Pancreas (tissue), 10 donors: ENCODE data around the gene EMC8. TPM values are rescaled to one million over a fixed set of nuclear protein-coding genes. Genes with fewer than 3 reads are reported as not detected.

Experiments used
- ATAC-seq, 4 donors: fragments of 200-7000 bp; cut with Tn5 transposase; one replicate each; pipeline versions ENCODE4 v1.8.0 to v1.9.1; 2020; ENCODE audit warnings: mild to moderate bottlenecking in 4 of 4, moderate library complexity in 4 of 4
- DNase-seq, 6 donors: peaks; one replicate each; pipeline ENCODE4 v3.0.0-alpha.2; 2020
- FAIRE-seq: peaks from 2 replicates; lab custom pipeline; 2012; peaks lifted over from hg19 to GRCh38; lab: Jason Lieb, UNC
- H3K27ac ChIP-seq, 4 donors: fragments of 200-600 bp; sonication (generic); 1 replicate in 3 of 4; 2 replicates in 1 of 4; pipeline versions ENCODE4 v1.5.0 to v1.8.0; 2020
- H3K27me3 ChIP-seq, 4 donors: fragments of 200-600 bp; one replicate each; pipeline ENCODE4 v1.8.0; 2021
- H3K36me3 ChIP-seq, 3 donors: fragments of 200-600 bp; sonication (generic) in 1 of 3; one replicate each; pipeline versions ENCODE4 v1.5.0 to v1.8.0; 2020 to 2021
- H3K4me1 ChIP-seq, 3 donors: fragments of 200-600 bp; one replicate each; pipeline ENCODE4 v1.8.0; 2021
- H3K4me3 ChIP-seq, 4 donors: fragments of 200-600 bp; sonication (generic) in 2 of 4; one replicate each; pipeline versions ENCODE4 v1.5.0 to v1.8.0; 2020 to 2021
- H3K9me3 ChIP-seq, 4 donors: fragments of 200-600 bp; one replicate each; pipeline ENCODE4 v1.8.0; 2021
- WGBS, 2 donors: extraction: QIAGEN DNeasy Blood & Tissue Kit; methylation state at CpG; one replicate each; pipeline ENCODE4 v1.1.7; 2013; 5-methylcytosine and 5-hydroxymethylcytosine counted together
- intact Hi-C, 3 donors: fragments of 100-400 bp; cut with DNase I; formaldehyde crosslinking; loops; one replicate each; pipeline versions ENCODE4 v1.11.1 to v1.14.2; 2022
- polyA plus RNA-seq, 2 donors: library from polyadenylated mRNA; stranded (reverse); fragments of 200-250 nt; gene quantifications; one replicate each; pipeline ENCODE4 v1.2.3, GENCODE V29; 2013
- total RNA-seq, 6 donors: library from RNA; stranded (reverse); fragmentation: NEBNext Ultra II Directional in 4 of 6; extraction: Animal tissue kit (Norgen Biotek cat#: 25700) in 4 of 6; gene quantifications; one replicate each; pipeline versions ENCODE4 v1.2.1 to v1.2.4, GENCODE V29; 2021 to 2023
- TF ChIP-seq, protein P1 (sequence below), 4 donors: fragments of 200-600 bp; sonication (generic) in 3 of 4; IDR thresholded peaks; one replicate each; pipeline versions ENCODE4 v1.5.0 to v1.8.0; 2021; ENCODE audit warnings: antibody characterized with exemption in 4 of 4
- donor health status: healthy with polysubstance abuse.
- donor health status: DM: no; HTN: no; CAD: no; lungs with moderate emphysema.
- donor health status: DM: no; HTN: no; CAD: no.
- donor health status: control.
- donor health status: control.
- donor health status: Bipolar disorder and iron deficiency.
- donor health status: DM: yes; HTN: yes; CAD: no.
- donor health status: DM: no; HTN: no; CAD: no.
- donor health status: DM: no; HTN: no; CAD: no.
- donor health status: DM: yes; HTN: yes; CAD: no.

The EMC8 gene
- total and polyA plus RNA-seq, 8 donors, result 6.8 to 14.2 (median 9.8) TPM

DNA sequence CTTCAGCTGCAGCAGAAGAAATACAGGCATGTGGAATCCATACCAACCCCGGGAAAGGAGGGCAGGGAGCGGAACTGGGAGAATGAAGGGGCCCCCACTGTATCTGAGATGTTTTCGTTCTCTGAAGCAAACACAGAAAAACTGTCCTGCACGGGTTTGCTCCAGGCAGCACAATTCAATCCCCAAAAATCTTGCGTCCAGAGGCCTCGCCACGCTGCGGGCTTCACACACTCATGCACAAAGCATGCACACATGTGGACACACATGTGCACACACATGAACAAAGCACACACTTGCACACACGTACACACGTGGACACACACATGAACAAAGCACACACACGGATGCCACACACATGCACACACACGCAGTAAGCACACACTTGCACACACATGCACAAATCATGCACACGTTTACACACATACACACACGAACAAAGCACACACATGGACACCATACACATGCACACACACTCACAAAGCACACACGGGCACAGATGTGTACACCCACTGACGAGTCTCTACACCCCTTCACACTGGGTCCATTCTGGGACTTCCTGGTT lies 27.4 kb upstream of the EMC8 start:
- intact Hi-C loops, result loop anchor here in 2 of 3 donors (10.0 kb wide), 1 partner anchor 158 kb away; no protein-coding TSS in a partner anchor
- WGBS, 2 donors, result 62 to 75% methylated on average over 16 of the region's 16 CpGs
- H3K27ac ChIP-seq, result no peak overlapping the region

DNA sequence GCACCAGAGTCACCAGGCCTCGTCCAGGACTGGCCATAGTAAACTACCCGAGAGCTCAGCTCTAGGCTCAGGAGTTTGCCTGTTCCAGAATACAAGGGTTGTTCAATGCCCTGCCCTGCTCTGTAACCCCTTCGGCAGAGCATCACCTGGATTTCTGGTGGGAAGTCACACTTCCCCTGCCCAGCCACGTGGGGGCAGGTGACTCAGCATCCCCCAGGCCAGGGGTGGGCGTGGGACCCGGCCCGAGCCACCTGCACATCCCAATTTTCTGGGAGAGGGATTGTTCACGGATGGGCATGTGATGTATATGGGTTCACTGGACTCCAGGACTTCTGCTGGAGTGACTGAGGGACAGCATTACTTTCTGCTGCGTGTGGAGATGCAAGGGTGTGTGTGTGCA lies 26.0 kb upstream of the EMC8 start:
- 35 to 43% methylated on average over 9 of the region's 9 CpGs for WGBS, 2 donors
- no peaks in the 10 kb centered on the region for H3K9me3 ChIP-seq
- H3K27me3 ChIP-seq, result peaks cover 0 to 4% (median 0%) of the 10 kb centered on the region in 4 donors
- H3K27ac ChIP-seq, result no peak overlapping the region
- no peaks in the 10 kb centered on the region for H3K36me3 ChIP-seq
- FAIRE-seq (no peak), ATAC-seq (no peak), DNase-seq (peak in 1 of 6 donors; percentile 26)
- TF ChIP-seq, protein P1, sequence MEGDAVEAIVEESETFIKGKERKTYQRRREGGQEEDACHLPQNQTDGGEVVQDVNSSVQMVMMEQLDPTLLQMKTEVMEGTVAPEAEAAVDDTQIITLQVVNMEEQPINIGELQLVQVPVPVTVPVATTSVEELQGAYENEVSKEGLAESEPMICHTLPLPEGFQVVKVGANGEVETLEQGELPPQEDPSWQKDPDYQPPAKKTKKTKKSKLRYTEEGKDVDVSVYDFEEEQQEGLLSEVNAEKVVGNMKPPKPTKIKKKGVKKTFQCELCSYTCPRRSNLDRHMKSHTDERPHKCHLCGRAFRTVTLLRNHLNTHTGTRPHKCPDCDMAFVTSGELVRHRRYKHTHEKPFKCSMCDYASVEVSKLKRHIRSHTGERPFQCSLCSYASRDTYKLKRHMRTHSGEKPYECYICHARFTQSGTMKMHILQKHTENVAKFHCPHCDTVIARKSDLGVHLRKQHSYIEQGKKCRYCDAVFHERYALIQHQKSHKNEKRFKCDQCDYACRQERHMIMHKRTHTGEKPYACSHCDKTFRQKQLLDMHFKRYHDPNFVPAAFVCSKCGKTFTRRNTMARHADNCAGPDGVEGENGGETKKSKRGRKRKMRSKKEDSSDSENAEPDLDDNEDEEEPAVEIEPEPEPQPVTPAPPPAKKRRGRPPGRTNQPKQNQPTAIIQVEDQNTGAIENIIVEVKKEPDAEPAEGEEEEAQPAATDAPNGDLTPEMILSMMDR (IDR thresholded peaks at IDR 0.05), result no peak
- no peaks in the 10 kb centered on the region for H3K4me1 ChIP-seq
- no peak overlapping the region for H3K4me3 ChIP-seq
- intact Hi-C loops, result loop anchor here in 2 of 3 donors (10.0 kb wide), 1 partner anchor 159 kb away; no protein-coding TSS in a partner anchor

More for the DNA sequence above, 27.4 kb upstream of the EMC8 start:
- no peaks in the 10 kb centered on the region for H3K4me1 ChIP-seq
- TF ChIP-seq, protein P1 (IDR thresholded peaks at IDR 0.05), result no peak
- no peak for ATAC-seq
- H3K27me3 ChIP-seq, result no peaks in the 10 kb centered on the region
- H3K9me3 ChIP-seq, result no peaks in the 10 kb centered on the region
- DNase-seq, result peak in 1 of 6 donors; percentile 41
- H3K36me3 ChIP-seq, result no peaks in the 10 kb centered on the region
- no peak overlapping the region for H3K4me3 ChIP-seq
- FAIRE-seq, result no peak

DNA sequence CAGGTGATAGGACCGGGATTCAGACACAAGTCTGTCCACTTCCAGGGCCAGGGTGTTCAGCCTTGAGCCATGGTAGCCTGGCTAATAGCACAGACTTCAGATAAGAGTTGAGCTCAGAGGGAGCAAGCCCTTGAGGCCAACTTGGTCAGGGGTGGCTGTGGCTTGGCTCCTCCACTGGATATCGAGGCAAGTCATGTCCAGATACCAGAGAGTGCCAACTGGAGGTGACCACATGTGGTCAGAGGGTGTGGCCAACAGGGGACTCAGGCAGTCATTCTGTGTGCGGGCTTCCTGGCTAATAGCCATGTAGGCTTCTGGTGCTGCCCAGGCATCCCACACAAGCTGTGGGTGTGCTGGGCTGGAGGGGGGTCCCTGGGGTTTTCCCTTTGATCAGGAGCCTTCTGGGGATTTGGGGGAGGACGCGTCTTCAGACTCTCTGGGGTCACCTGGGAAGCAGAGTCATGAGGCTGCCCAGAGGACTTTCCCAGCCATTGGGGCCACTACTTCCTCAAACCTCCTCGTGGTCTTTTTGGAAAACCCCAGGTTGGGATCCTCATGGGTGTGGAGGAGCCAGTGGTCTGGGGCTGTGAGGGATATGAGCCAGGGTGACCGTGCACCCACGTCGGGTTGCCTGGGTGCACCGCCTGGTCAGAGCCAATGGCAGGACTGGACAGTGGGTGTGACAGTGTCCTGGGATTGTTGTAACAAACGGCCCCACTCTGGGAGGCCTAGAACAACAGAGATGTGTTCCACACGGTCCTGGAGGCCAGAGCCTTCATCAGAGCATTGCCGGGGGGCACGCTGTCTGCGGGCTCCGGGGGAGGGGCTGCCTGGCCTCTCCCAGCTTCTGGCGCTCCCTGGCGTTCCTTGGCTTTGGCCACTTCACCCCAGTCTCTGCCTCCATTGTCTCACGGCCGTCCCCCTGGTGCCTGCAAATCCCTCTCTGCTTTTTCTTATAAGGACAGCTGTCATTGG lies 25.1 kb upstream of the EMC8 start:
- Histone ChIP-seq H3K4me3 (no peak overlapping the region), H3K9me3 (no peaks in the 10 kb centered on the region), H3K4me1 (no peaks in the 10 kb centered on the region), H3K27me3 (peaks cover 0 to 4% (median 0%) of the 10 kb centered on the region in 4 donors), H3K27ac (no peak overlapping the region), H3K36me3 (no peaks in the 10 kb centered on the region)
- WGBS, 2 donors, result 62 to 79% methylated on average over 20 of the region's 20 CpGs
- TF ChIP-seq, protein P1 (IDR thresholded peaks at IDR 0.05), result no peak
- ATAC-seq (no peak), DNase-seq (peak in 1 of 6 donors; percentile 43), FAIRE-seq (no peak)
- intact Hi-C loops, result loop anchor here (5.0 to 10.0 kb wide), 3 partner anchors 160 to 693 kb away; no protein-coding TSS in a partner anchor

DNA sequence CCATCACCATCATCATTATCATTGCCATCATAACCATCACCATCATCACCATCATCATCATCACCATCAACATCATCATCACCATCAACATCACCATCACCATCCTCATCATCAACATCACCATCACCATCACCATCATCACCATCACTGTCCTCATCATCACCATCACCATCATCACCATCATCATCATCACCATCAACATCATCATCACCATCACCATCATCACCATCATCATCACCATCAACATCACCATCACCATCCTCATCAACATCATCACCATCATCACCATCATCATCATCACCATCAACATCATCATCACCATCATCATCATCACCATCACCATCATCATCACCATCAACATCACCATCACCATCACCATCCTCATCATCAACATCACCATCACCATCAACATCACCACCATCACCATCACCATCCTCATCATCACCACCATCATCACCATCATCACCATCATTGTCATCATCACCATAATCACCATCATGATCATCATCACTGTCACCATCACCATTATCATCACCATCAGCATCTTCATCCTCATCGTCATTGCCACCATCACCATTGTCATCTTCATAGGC lies 24.1 kb upstream of the EMC8 start:
- ATAC-seq (no peak), FAIRE-seq (no peak), DNase-seq (no peak)
- WGBS, 2 donors, result 91 to 92% methylated on average over 1 of the region's 1 CpG
- Histone ChIP-seq H3K4me1 (no peaks in the 10 kb centered on the region), H3K4me3 (no peak overlapping the region), H3K27ac (no peak overlapping the region), H3K9me3 (no peaks in the 10 kb centered on the region), H3K36me3 (no peaks in the 10 kb centered on the region), H3K27me3 (peaks cover 0 to 4% (median 0%) of the 10 kb centered on the region in 4 donors)
- intact Hi-C loops, result loop anchor here (2.0 to 10.0 kb wide), 4 partner anchors 161 to 694 kb away; no protein-coding TSS in a partner anchor
- TF ChIP-seq, protein P1 (IDR thresholded peaks at IDR 0.05), result no peak
